Endothelial cell of umbilical vein (primary cell): ENCODE results near the gene EOGT. TPM values are rescaled to one million over a fixed set of nuclear protein-coding genes. Genes with fewer than 3 reads are reported as not detected.

Experiments used
- BruUV-seq: library from RNA; stranded (reverse); fragments of 400-500 nt; replicated peaks from 2 replicates; lab custom pipeline; 2021; lab: Mats Ljungman, UMichigan
- CTCF ChIA-PET: fragments of 300-600, 350-600 bp; sonication (Branson Sonifier 250); formaldehyde crosslinking; loops from one replicate; lab custom pipeline; 2021; ENCODE audit warnings: antibody characterized with exemption, inconsistent platforms; lab: Charles Lee
- POLR2A ChIA-PET: fragments of 300-600, 350-600 bp; sonication (Branson Sonifier 250); formaldehyde crosslinking; loops from one replicate; lab custom pipeline; 2021; ENCODE audit warnings: antibody characterized with exemption, inconsistent platforms; lab: Charles Lee
- DNase-seq: peaks from one replicate; pipeline ENCODE4 v3.0.0-alpha.2; 2011; ENCODE audit warnings: low read depth, low spot score
- FAIRE-seq: peaks from 2 replicates; lab custom pipeline; 2011; peaks lifted over from hg19 to GRCh38; lab: Jason Lieb, UNC
- H2AFZ ChIP-seq: 2 replicates; pipeline ENCODE4 v1.6.0; 2012; ENCODE audit warnings: low read depth, low read length, control low read depth, inconsistent platforms
- H3K27ac ChIP-seq: 2 replicates; pipeline ENCODE4 v1.5.1; 2011; ENCODE audit warnings: low read depth, mild to moderate bottlenecking, control low read depth, low read length, moderate library complexity; ENCODE audit not compliant: insufficient read depth
- H3K27me3 ChIP-seq, 2 experiments: 2 replicates each; pipeline versions ENCODE4 v1.6.0 to v1.6.1; 2011; ENCODE audit warnings: low read length in 2 of 2, mixed read lengths in 1 of 2; ENCODE audit not compliant: control insufficient read depth in 2 of 2, insufficient read depth in 2 of 2
- H3K36me3 ChIP-seq, 2 experiments: 2 replicates in 1 of 2; 3 replicates in 1 of 2; pipeline ENCODE4 v1.5.1; 2011; ENCODE audit warnings: low read length in 2 of 2, mild to moderate bottlenecking in 1 of 2, moderate library complexity in 1 of 2; ENCODE audit not compliant: control insufficient read depth in 2 of 2, insufficient read depth in 2 of 2; ENCODE audit errors: extremely low read depth in 1 of 2
- H3K4me1 ChIP-seq: 3 replicates; pipeline ENCODE4 v1.5.1; 2011; ENCODE audit warnings: mild to moderate bottlenecking, low read length; ENCODE audit not compliant: control insufficient read depth, insufficient read depth; ENCODE audit errors: extremely low read depth
- H3K4me2 ChIP-seq: 2 replicates; pipeline ENCODE4 v1.6.1; 2011; ENCODE audit warnings: low read length, control low read depth, mixed read lengths; ENCODE audit not compliant: insufficient read depth
- H3K4me3 ChIP-seq, 3 experiments: fragments of 200-600 bp in 1 of 3; sonication (generic), shearing (Covaris generic) in 1 of 3; replicated peaks in 1 of 3; 2 replicates each; pipeline ENCODE4 v1.5.1; 2011 to 2016; ENCODE audit warnings: control low read depth in 3 of 3, low read length in 3 of 3, mild to moderate bottlenecking in 2 of 3, inconsistent platforms in 1 of 3, low read depth in 1 of 3, moderate library complexity in 1 of 3; ENCODE audit not compliant: insufficient read depth in 1 of 3
- H3K79me2 ChIP-seq: 2 replicates; pipeline ENCODE4 v1.6.0; 2012; ENCODE audit warnings: low read length, inconsistent platforms; ENCODE audit not compliant: control insufficient read depth, insufficient read depth
- H3K9ac ChIP-seq: replicated peaks from 2 replicates; pipeline ENCODE3; 2011; ENCODE audit warnings: low read length, control low read depth; ENCODE audit not compliant: insufficient read depth; ENCODE audit errors: extremely low read depth
- H3K9me1 ChIP-seq: replicated peaks from 3 replicates; pipeline ENCODE4 v1.6.0; 2011; ENCODE audit warnings: mild to moderate bottlenecking, low read length; ENCODE audit not compliant: control insufficient read depth, insufficient read depth; ENCODE audit errors: extremely low read depth
- H3K9me3 ChIP-seq: replicated peaks from 2 replicates; pipeline ENCODE4 v1.5.1; 2012; ENCODE audit warnings: low read length, inconsistent platforms; ENCODE audit not compliant: control insufficient read depth, insufficient read depth
- H4K20me1 ChIP-seq: replicated peaks from 2 replicates; pipeline ENCODE3; 2011; ENCODE audit warnings: mild to moderate bottlenecking, low read length; ENCODE audit not compliant: control insufficient read depth, insufficient read depth; ENCODE audit errors: extremely low read depth
- CTCF ChIP-seq, 2 donors: IDR thresholded peaks; 1 replicate in 1 of 2; 2 replicates in 1 of 2; pipeline ENCODE4 v1.5.1; 2011; ENCODE audit warnings: low read length in 2 of 2, mild to moderate bottlenecking in 2 of 2, moderate library complexity in 2 of 2, control low read depth in 1 of 2, inconsistent platforms in 1 of 2, low read depth in 1 of 2; ENCODE audit not compliant: insufficient read depth in 1 of 2; ENCODE audit errors: extremely low read depth in 1 of 2
- EZH2 ChIP-seq: IDR thresholded peaks from 2 replicates; pipeline ENCODE4 v1.6.1; 2012; ENCODE audit warnings: borderline replicate concordance, low read depth, mild to moderate bottlenecking, moderate library complexity, low read length, inconsistent platforms; ENCODE audit not compliant: severe bottlenecking
- FOS ChIP-seq: IDR thresholded peaks from 2 replicates; pipeline ENCODE4 v1.6.1; 2011; ENCODE audit warnings: mild to moderate bottlenecking, low read length, moderate library complexity, borderline replicate concordance; ENCODE audit not compliant: insufficient read depth
- GATA2 ChIP-seq: IDR thresholded peaks from 2 replicates; pipeline ENCODE4 v1.7.0; 2011; ENCODE audit warnings: low read depth, mild to moderate bottlenecking, moderate library complexity, mixed read lengths, low read length; ENCODE audit not compliant: insufficient read length, insufficient read depth
- JUN ChIP-seq: IDR thresholded peaks from 2 replicates; pipeline ENCODE4 v1.6.1; 2011; ENCODE audit warnings: borderline replicate concordance, low read depth; ENCODE audit not compliant: insufficient read length, insufficient read depth
- MAX ChIP-seq: IDR thresholded peaks from 2 replicates; pipeline ENCODE4 v1.6.1; 2011; ENCODE audit not compliant: insufficient read depth, insufficient read length
- MYC ChIP-seq: IDR thresholded peaks from one replicate; pipeline ENCODE4 v1.6.1; 2011; ENCODE audit warnings: mild to moderate bottlenecking, low read depth, low read length
- POLR2A ChIP-seq: IDR thresholded peaks from 2 replicates; pipeline ENCODE4 v1.6.1; 2012; ENCODE audit warnings: low read depth, mild to moderate bottlenecking, control low read depth, low read length
- POLR2AphosphoS5 ChIP-seq: IDR thresholded peaks from 2 replicates; pipeline ENCODE4 v1.6.1; 2012; ENCODE audit warnings: low read depth, mild to moderate bottlenecking, control low read depth, low read length, moderate library complexity; ENCODE audit not compliant: insufficient read depth
- dilution Hi-C: fragments of 300-500 bp; cut with MboI; formaldehyde crosslinking; loops from one replicate; pipeline ENCODE4 v1.15.0; 2019; ENCODE audit warnings: low sequenced_read_pairs; ENCODE audit not compliant: extremely low pct_ligation_motif_present
- intact Hi-C: fragments of 100-400 bp; cut with micrococcal nuclease; formaldehyde crosslinking; loops from one replicate; pipeline ENCODE4 v1.10.0; 2022
- polyA plus RNA-seq, 4 experiments: library from polyadenylated mRNA; depleted of rRNA in 3 of 4; stranded (reverse) in 3 of 4; unstranded in 1 of 4; fragments of >200 nt; gene quantifications; 2 replicates each; pipeline versions ENCODE4 v1.2.1 to v1.2.3, GENCODE V29; 2011 to 2012; ENCODE audit warnings: missing spikeins in 1 of 4
- total RNA-seq: library from RNA; stranded (reverse); gene quantifications from 2 replicates; pipeline ENCODE4 v1.2.3, GENCODE V29; 2021

Gene EOGT
- total and polyA plus RNA-seq, 2 donors (not counting 3 experiments of a cell fraction or from before 2014, with no cell fraction given), result 35.6 to 99.4 TPM

GRCh38 chr3:68935778-68936177 is 77.7 kb downstream of the EOGT start:
- dilution Hi-C loops (no loop called here), intact Hi-C loops (no loop called here)
- TF ChIP-seq MAX, result no peak
- no peak for TF ChIP-seq CTCF (IDR thresholded peaks at IDR 0.05; ENCODE audit: extremely low read depth in 1 of 2, insufficient read depth in 1 of 2, low read depth in 1 of 2, low read length in 2 of 2)
- TF ChIP-seq POLR2A, result no peak
- no peak for TF ChIP-seq MYC
- TF ChIP-seq FOS, result no peak
- TF ChIP-seq GATA2, result no peak
- no peak for TF ChIP-seq JUN
- TF ChIP-seq POLR2AphosphoS5, result no peak
- TF ChIP-seq EZH2, result no peak
- Histone ChIP-seq H3K4me1 (no peaks in the 10 kb centered on the region), H2AFZ (no peak overlapping the region), H3K27ac (no peak overlapping the region), H3K27me3 (peaks cover 29 to 43% of the 10 kb centered on the region in 2 experiments), H3K36me3 (no peaks in the 10 kb centered on the region), H3K79me2 (no peaks in the 10 kb centered on the region), H3K9me1 (no peaks in the 10 kb centered on the region), H3K9me3 (no peaks in the 10 kb centered on the region), H3K4me2 (no peak overlapping the region), H3K9ac (no peak overlapping the region), H4K20me1 (no peaks in the 10 kb centered on the region), H3K4me3 (no peak overlapping the region)
- POLR2A ChIA-PET, result no interaction called here
- DNase-seq (no peak), FAIRE-seq (no peak)
- CTCF ChIA-PET, result no interaction called here
- no TSS peak for BruUV-seq
